Liver (tissue), 9 donors: ENCODE results near the gene ST6GALNAC4. TPM values are rescaled to one million over a fixed set of nuclear protein-coding genes. Genes with fewer than 3 reads are reported as not detected.

ENCODE experiments used
- DNase-seq: peaks from one replicate; pipeline ENCODE4 v3.0.0-alpha.2; 2017; ENCODE audit warnings: low spot score
- H3K27ac ChIP-seq, 2 donors: one replicate each; pipeline ENCODE4 v1.7.0; 2013; ENCODE audit warnings: inconsistent platforms in 2 of 2, low read length in 2 of 2, control low read depth in 1 of 2, low read depth in 1 of 2, mild to moderate bottlenecking in 1 of 2
- H3K27me3 ChIP-seq, 4 donors: one replicate each; pipeline versions ENCODE4 v1.6.1 to v1.7.0; 2013; ENCODE audit warnings: low read length in 3 of 4, inconsistent platforms in 1 of 4, mild to moderate bottlenecking in 1 of 4, moderate library complexity in 1 of 4; ENCODE audit not compliant: control insufficient read depth in 4 of 4, insufficient read depth in 4 of 4
- H3K36me3 ChIP-seq, 4 donors: one replicate each; pipeline versions ENCODE4 v1.6.1 to v1.7.0; 2013; ENCODE audit warnings: low read length in 3 of 4, mild to moderate bottlenecking in 3 of 4, low read depth in 1 of 4, moderate library complexity in 1 of 4; ENCODE audit not compliant: control insufficient read depth in 4 of 4, insufficient read depth in 3 of 4
- H3K4me1 ChIP-seq, 4 donors: one replicate each; pipeline versions ENCODE4 v1.6.1 to v1.7.0; 2013; ENCODE audit warnings: low read length in 3 of 4, mild to moderate bottlenecking in 3 of 4, moderate library complexity in 1 of 4; ENCODE audit not compliant: control insufficient read depth in 4 of 4, insufficient read depth in 4 of 4
- H3K4me3 ChIP-seq, 3 donors: one replicate each; pipeline versions ENCODE4 v1.6.1 to v1.7.0; 2013; ENCODE audit warnings: low read length in 3 of 3, control low read depth in 1 of 3, low read depth in 1 of 3, mild to moderate bottlenecking in 1 of 3
- H3K9ac ChIP-seq, 2 donors: one replicate each; pipeline ENCODE4 v1.7.0; 2013; ENCODE audit warnings: low read length in 2 of 2, mild to moderate bottlenecking in 2 of 2, moderate library complexity in 2 of 2, control low read depth in 1 of 2, low read depth in 1 of 2
- H3K9me3 ChIP-seq, 4 donors: one replicate each; pipeline versions ENCODE4 v1.6.1 to v1.7.0; 2013; ENCODE audit warnings: low read length in 3 of 4; ENCODE audit not compliant: control insufficient read depth in 4 of 4
- EGR1 ChIP-seq, 2 donors: IDR thresholded peaks; 2 replicates each; pipeline ENCODE4 v1.6.1; 2016 to 2018; ENCODE audit warnings: antibody characterized with exemption in 2 of 2, low read depth in 2 of 2
- FOXA1 ChIP-seq: IDR thresholded peaks from 2 replicates; pipeline ENCODE4 v1.6.1; 2016; ENCODE audit warnings: antibody characterized with exemption
- FOXA2 ChIP-seq: IDR thresholded peaks from 2 replicates; pipeline ENCODE4 v1.6.1; 2016; ENCODE audit warnings: antibody characterized with exemption
- GABPA ChIP-seq, 2 donors: IDR thresholded peaks in 1 of 2; conservative IDR thresholded peaks in 1 of 2; 2 replicates each; pipeline ENCODE4 v1.6.1; 2016; ENCODE audit warnings: antibody characterized with exemption in 2 of 2, mild to moderate bottlenecking in 1 of 2, moderate library complexity in 1 of 2
- HNF4A ChIP-seq, 2 donors: conservative IDR thresholded peaks; 2 replicates each; pipeline ENCODE4 v1.6.1; 2016; ENCODE audit warnings: antibody characterized with exemption in 2 of 2, mild to moderate bottlenecking in 2 of 2
- HNF4G ChIP-seq: IDR thresholded peaks from 2 replicates; pipeline ENCODE4 v1.6.1; 2016; ENCODE audit warnings: antibody characterized with exemption
- JUND ChIP-seq, 2 donors: IDR thresholded peaks; 2 replicates each; pipeline ENCODE4 v1.6.1; 2016; ENCODE audit warnings: antibody characterized with exemption in 2 of 2
- NR2F2 ChIP-seq: IDR thresholded peaks from 2 replicates; pipeline ENCODE4 v1.6.1; 2016; ENCODE audit warnings: antibody characterized with exemption
- RAD21 ChIP-seq, 2 donors: IDR thresholded peaks; 2 replicates each; pipeline ENCODE4 v1.6.1; 2016; ENCODE audit warnings: antibody characterized with exemption in 2 of 2, mild to moderate bottlenecking in 2 of 2
- RXRA ChIP-seq, 2 donors: IDR thresholded peaks; 2 replicates each; pipeline ENCODE4 v1.6.1; 2017 to 2018; ENCODE audit warnings: antibody characterized with exemption in 2 of 2, mild to moderate bottlenecking in 1 of 2
- SP1 ChIP-seq: IDR thresholded peaks from 2 replicates; pipeline ENCODE4 v1.6.1; 2018; ENCODE audit warnings: antibody characterized with exemption, mild to moderate bottlenecking
- TAF1 ChIP-seq: conservative IDR thresholded peaks from 2 replicates; pipeline ENCODE4 v1.6.1; 2016; ENCODE audit warnings: antibody characterized with exemption, mild to moderate bottlenecking
- YY1 ChIP-seq: IDR thresholded peaks from 2 replicates; pipeline ENCODE4 v1.6.1; 2016; ENCODE audit warnings: antibody characterized with exemption, mild to moderate bottlenecking
- WGBS: extraction: QIAGEN DNeasy Blood & Tissue Kit; methylation state at CpG from one replicate; pipeline ENCODE4 v1.1.7; 2013; 5-methylcytosine and 5-hydroxymethylcytosine counted together
- polyA plus RNA-seq, 2 donors: library from polyadenylated mRNA; stranded (reverse) in 1 of 2; unstranded in 1 of 2; fragments of 200-250 nt in 1 of 2; fragments of >200 nt in 1 of 2; fragmentation: Nextera tagmentation in 1 of 2; extraction: Ambion mirVana in 1 of 2; gene quantifications; one replicate each; pipeline versions ENCODE4 v1.2.1 to v1.2.3, GENCODE V29; 2013 to 2015
- total RNA-seq, 2 donors: library from RNA; depleted of rRNA; stranded (reverse); fragments of >200 nt; gene quantifications; one replicate each; pipeline ENCODE4 v1.2.3, GENCODE V29; 2014
- TF ChIP-seq, protein P1 (sequence below): IDR thresholded peaks from 2 replicates; pipeline ENCODE4 v1.6.1; 2016; ENCODE audit warnings: antibody characterized with exemption
- TF ChIP-seq, protein P2 (sequence below): IDR thresholded peaks from 2 replicates; pipeline ENCODE4 v1.6.1; 2016; ENCODE audit warnings: antibody characterized with exemption
- TF ChIP-seq, protein P3 (sequence below): IDR thresholded peaks from 2 replicates; pipeline ENCODE4 v1.6.1; 2016; ENCODE audit warnings: antibody characterized with exemption
- TF ChIP-seq, protein P4 (sequence below): fragments of 150-350 bp; IDR thresholded peaks from 2 replicates; pipeline ENCODE4 v1.5.1; 2017; ENCODE audit warnings: improper control_type of control experiment, low read depth, low read length; ENCODE audit not compliant: missing input control
- TF ChIP-seq, protein P5 (sequence below): IDR thresholded peaks from 2 replicates; pipeline ENCODE4 v1.6.1; 2016; ENCODE audit warnings: antibody characterized with exemption, mild to moderate bottlenecking
- donor health status: healthy.
- donor health status: healthy.
- donor health status: healthy.
- donor health status: healthy.
- donor health status: healthy.

Gene ST6GALNAC4
- total and polyA plus RNA-seq, 4 donors: 2.5 to 83.7 (median 7.5) TPM

DNA sequence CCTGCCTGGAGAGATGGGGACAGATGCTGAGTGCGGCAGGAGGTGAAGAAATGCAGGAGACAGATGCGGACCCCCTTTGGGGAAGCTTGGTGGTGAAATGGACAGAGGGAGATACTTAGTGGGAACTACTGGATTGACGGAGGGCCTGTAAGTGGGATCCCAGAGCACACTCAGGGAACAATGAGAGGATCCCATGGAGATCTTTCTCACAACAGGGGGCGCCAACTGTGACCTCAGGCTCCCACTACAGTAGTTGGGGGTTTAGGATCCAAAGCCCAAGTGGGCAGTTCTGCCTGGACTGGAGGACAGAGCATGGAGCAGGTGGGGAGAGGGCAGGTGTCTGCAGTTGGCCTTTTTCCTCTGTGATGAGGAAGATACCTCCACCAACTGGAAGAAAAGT lies 17.4 kb upstream of the ST6GALNAC4 start:
- DNase-seq: no peak
- H3K27me3 ChIP-seq: no peaks in the 10 kb centered on the region
- peaks cover 3 to 25% (median 19%) of the 10 kb centered on the region in 4 donors for H3K4me1 ChIP-seq
- TF ChIP-seq EGR1 (IDR thresholded peaks at IDR 0.05; ENCODE audit: low read depth in 2 of 2) (no peak), HNF4G (no peak), FOXA2 (no peak), FOXA1 (no peak), SP1 (no peak), TAF1 (no peak), RXRA (IDR thresholded peaks at IDR 0.05) (no peak), YY1 (no peak), RAD21 (IDR thresholded peaks at IDR 0.05) (no peak), GABPA (IDR thresholded peaks at IDR 0.05 in 1 of 2, conservative IDR thresholded peaks at IDR 0.05 in 1 of 2) (no peak), NR2F2 (no peak), HNF4A (conservative IDR thresholded peaks at IDR 0.05) (no peak), JUND (IDR thresholded peaks at IDR 0.05) (no peak)
- TF ChIP-seq, protein P1, sequence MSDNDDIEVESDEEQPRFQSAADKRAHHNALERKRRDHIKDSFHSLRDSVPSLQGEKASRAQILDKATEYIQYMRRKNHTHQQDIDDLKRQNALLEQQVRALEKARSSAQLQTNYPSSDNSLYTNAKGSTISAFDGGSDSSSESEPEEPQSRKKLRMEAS: no peak
- TF ChIP-seq, protein P2, sequence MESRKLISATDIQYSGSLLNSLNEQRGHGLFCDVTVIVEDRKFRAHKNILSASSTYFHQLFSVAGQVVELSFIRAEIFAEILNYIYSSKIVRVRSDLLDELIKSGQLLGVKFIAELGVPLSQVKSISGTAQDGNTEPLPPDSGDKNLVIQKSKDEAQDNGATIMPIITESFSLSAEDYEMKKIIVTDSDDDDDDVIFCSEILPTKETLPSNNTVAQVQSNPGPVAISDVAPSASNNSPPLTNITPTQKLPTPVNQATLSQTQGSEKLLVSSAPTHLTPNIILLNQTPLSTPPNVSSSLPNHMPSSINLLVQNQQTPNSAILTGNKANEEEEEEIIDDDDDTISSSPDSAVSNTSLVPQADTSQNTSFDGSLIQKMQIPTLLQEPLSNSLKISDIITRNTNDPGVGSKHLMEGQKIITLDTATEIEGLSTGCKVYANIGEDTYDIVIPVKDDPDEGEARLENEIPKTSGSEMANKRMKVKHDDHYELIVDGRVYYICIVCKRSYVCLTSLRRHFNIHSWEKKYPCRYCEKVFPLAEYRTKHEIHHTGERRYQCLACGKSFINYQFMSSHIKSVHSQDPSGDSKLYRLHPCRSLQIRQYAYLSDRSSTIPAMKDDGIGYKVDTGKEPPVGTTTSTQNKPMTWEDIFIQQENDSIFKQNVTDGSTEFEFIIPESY: no peak
- TF ChIP-seq, protein P3, sequence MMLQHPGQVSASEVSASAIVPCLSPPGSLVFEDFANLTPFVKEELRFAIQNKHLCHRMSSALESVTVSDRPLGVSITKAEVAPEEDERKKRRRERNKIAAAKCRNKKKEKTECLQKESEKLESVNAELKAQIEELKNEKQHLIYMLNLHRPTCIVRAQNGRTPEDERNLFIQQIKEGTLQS: no peak
- TF ChIP-seq, protein P4, sequence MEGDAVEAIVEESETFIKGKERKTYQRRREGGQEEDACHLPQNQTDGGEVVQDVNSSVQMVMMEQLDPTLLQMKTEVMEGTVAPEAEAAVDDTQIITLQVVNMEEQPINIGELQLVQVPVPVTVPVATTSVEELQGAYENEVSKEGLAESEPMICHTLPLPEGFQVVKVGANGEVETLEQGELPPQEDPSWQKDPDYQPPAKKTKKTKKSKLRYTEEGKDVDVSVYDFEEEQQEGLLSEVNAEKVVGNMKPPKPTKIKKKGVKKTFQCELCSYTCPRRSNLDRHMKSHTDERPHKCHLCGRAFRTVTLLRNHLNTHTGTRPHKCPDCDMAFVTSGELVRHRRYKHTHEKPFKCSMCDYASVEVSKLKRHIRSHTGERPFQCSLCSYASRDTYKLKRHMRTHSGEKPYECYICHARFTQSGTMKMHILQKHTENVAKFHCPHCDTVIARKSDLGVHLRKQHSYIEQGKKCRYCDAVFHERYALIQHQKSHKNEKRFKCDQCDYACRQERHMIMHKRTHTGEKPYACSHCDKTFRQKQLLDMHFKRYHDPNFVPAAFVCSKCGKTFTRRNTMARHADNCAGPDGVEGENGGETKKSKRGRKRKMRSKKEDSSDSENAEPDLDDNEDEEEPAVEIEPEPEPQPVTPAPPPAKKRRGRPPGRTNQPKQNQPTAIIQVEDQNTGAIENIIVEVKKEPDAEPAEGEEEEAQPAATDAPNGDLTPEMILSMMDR: no peak
- TF ChIP-seq, protein P5, sequence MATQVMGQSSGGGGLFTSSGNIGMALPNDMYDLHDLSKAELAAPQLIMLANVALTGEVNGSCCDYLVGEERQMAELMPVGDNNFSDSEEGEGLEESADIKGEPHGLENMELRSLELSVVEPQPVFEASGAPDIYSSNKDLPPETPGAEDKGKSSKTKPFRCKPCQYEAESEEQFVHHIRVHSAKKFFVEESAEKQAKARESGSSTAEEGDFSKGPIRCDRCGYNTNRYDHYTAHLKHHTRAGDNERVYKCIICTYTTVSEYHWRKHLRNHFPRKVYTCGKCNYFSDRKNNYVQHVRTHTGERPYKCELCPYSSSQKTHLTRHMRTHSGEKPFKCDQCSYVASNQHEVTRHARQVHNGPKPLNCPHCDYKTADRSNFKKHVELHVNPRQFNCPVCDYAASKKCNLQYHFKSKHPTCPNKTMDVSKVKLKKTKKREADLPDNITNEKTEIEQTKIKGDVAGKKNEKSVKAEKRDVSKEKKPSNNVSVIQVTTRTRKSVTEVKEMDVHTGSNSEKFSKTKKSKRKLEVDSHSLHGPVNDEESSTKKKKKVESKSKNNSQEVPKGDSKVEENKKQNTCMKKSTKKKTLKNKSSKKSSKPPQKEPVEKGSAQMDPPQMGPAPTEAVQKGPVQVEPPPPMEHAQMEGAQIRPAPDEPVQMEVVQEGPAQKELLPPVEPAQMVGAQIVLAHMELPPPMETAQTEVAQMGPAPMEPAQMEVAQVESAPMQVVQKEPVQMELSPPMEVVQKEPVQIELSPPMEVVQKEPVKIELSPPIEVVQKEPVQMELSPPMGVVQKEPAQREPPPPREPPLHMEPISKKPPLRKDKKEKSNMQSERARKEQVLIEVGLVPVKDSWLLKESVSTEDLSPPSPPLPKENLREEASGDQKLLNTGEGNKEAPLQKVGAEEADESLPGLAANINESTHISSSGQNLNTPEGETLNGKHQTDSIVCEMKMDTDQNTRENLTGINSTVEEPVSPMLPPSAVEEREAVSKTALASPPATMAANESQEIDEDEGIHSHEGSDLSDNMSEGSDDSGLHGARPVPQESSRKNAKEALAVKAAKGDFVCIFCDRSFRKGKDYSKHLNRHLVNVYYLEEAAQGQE: no peak
- no peaks in the 10 kb centered on the region for H3K36me3 ChIP-seq
- H3K9me3 ChIP-seq: no peaks in the 10 kb centered on the region
- H3K9ac ChIP-seq: no peak overlapping the region
- H3K4me3 ChIP-seq: no peak overlapping the region
- no peak overlapping the region for H3K27ac ChIP-seq
- WGBS: 97% methylated on average over 4 of the region's 4 CpGs
